OCI-LY7 (cell line): ENCODE results near the gene SLC25A10. TPM values are rescaled to one million over a fixed set of nuclear protein-coding genes. Genes with fewer than 3 reads are reported as not detected.

Experiments
- BruUV-seq: library from RNA; stranded (reverse); fragments of 400-500 nt; replicated peaks from 2 replicates; lab custom pipeline; 2021; lab: Mats Ljungman, UMichigan
- CTCF ChIA-PET: fragments of 300-600 bp; sonication (Branson Sonifier 250); formaldehyde crosslinking; loops from one replicate; lab custom pipeline; 2022; ENCODE audit warnings: antibody characterized with exemption; ENCODE audit not compliant: unreplicated experiment; lab: Charles Lee
- POLR2A ChIA-PET: fragments of 300-600 bp; sonication (Branson Sonifier 250); formaldehyde crosslinking; loops from one replicate; lab custom pipeline; 2022; ENCODE audit warnings: antibody characterized with exemption; lab: Charles Lee
- DNase-seq: peaks from one replicate; pipeline ENCODE4 v3.0.0-alpha.2; 2015; ENCODE audit warnings: low spot score
- H2AFZ ChIP-seq: fragments of 200-600 bp; sonication (generic), shearing (Covaris generic); 2 replicates; pipeline ENCODE4 v1.6.1; 2014; ENCODE audit warnings: mild to moderate bottlenecking, antibody characterized with exemption, low read length, moderate library complexity
- H3K27ac ChIP-seq: fragments of 200-600 bp; sonication (generic); 2 replicates; pipeline ENCODE4 v1.5.1; 2014; ENCODE audit warnings: mixed run types, low read depth, mild to moderate bottlenecking, moderate library complexity, low read length, inconsistent platforms; ENCODE audit not compliant: poor library complexity, severe bottlenecking
- H3K36me3 ChIP-seq: fragments of 200-600 bp; sonication (generic); 2 replicates; pipeline ENCODE4 v1.6.1; 2014; ENCODE audit warnings: mild to moderate bottlenecking, antibody characterized with exemption, low read length, moderate library complexity, mixed read lengths; ENCODE audit not compliant: insufficient read depth
- H3K4me1 ChIP-seq: fragments of 200-600 bp; sonication (generic); 2 replicates; pipeline ENCODE4 v1.5.1; 2014; ENCODE audit warnings: mild to moderate bottlenecking, low read length; ENCODE audit not compliant: insufficient read depth, poor library complexity, severe bottlenecking
- H3K4me2 ChIP-seq: fragments of 200-600 bp; sonication (generic); 2 replicates; pipeline ENCODE4 v1.6.1; 2014; ENCODE audit warnings: mild to moderate bottlenecking, low read length
- H3K4me3 ChIP-seq: fragments of 200-600 bp; sonication (generic); 2 replicates; pipeline ENCODE4 v1.5.1; 2014; ENCODE audit warnings: mild to moderate bottlenecking, low read depth, low read length; ENCODE audit not compliant: poor library complexity, severe bottlenecking
- H3K79me2 ChIP-seq: fragments of 200-600 bp; sonication (generic); 2 replicates; pipeline ENCODE4 v1.6.1; 2016; ENCODE audit warnings: low read depth, mild to moderate bottlenecking, low read length, moderate library complexity, mixed read lengths; ENCODE audit not compliant: insufficient read depth
- H3K9me2 ChIP-seq: fragments of 200-600 bp; sonication (generic); 2 replicates; pipeline ENCODE4 v1.6.1; 2016; ENCODE audit warnings: mild to moderate bottlenecking, low read length, mixed read lengths; ENCODE audit not compliant: insufficient read depth
- H3K9me3 ChIP-seq: fragments of 200-600 bp; sonication (generic); 2 replicates; pipeline ENCODE4 v1.6.1; 2014; ENCODE audit warnings: mild to moderate bottlenecking, mixed run types, low read length, mixed read lengths
- H4K20me1 ChIP-seq: fragments of 200-600 bp; sonication (generic); 2 replicates; pipeline ENCODE4 v1.6.1; 2014; ENCODE audit warnings: mild to moderate bottlenecking, antibody characterized with exemption, low read length, moderate library complexity, mixed read lengths; ENCODE audit not compliant: insufficient read depth
- EZH2phosphoT487 ChIP-seq: fragments of 200-600 bp; sonication (generic); IDR thresholded peaks from 2 replicates; pipeline ENCODE4 v1.6.1; 2018; ENCODE audit warnings: low read depth, borderline replicate concordance, mild to moderate bottlenecking, mixed run types, antibody characterized with exemption, low read length, moderate library complexity, mixed read lengths
- intact Hi-C: fragments of 100-400 bp; cut with micrococcal nuclease; formaldehyde crosslinking; loops from one replicate; pipeline ENCODE4 v1.10.0; 2022; ENCODE audit not compliant: unreplicated experiment
- total RNA-seq, 2 experiments: library from RNA; depleted of rRNA in 1 of 2; stranded (reverse); fragments of >200 nt in 1 of 2; shearing (Covaris generic) in 1 of 2; gene quantifications; 2 replicates each; pipeline ENCODE4 v1.2.3, GENCODE V29; 2014 to 2022
- TF ChIP-seq, protein P1 (sequence below): fragments of 200-600 bp; sonication (generic); conservative IDR thresholded peaks from 2 replicates; pipeline ENCODE4 v1.5.1; 2014; ENCODE audit warnings: mild to moderate bottlenecking, antibody characterized with exemption, low read length, moderate library complexity, mixed read lengths

The SLC25A10 gene
- total RNA-seq, 2 experiments from 2014 or later = 45.6 to 46.9 TPM

DNA sequence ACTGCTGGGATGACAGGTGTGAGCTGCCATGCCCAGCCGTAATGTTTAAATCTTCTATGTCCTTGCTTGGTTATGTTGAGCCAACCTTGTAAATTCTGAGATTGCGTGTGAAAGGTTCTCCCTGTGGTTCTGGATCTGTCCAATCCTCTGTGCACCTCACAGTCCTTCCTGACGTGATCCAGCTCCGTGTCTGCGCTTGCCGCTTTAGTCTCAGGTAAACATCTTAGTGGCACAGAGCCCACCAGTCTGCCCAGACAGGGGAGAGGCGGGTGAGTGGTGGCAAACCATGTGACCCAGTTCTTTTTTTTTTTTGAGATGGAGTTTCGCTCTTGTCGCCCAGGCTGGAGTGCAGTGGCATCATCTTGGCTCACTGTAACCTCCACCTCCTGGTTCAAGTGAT, 13.9 kb downstream of the SLC25A10 start:
- peaks cover 7% of the 10 kb centered on the region for H3K4me1 ChIP-seq
- no peak for DNase-seq
- H3K36me3 ChIP-seq = no peaks in the 10 kb centered on the region
- H3K9me2 ChIP-seq = no peaks in the 10 kb centered on the region
- no peak overlapping the region for H3K4me2 ChIP-seq
- H2AFZ ChIP-seq = no peak overlapping the region
- POLR2A ChIA-PET = no interaction called here
- TF ChIP-seq EZH2phosphoT487 = no peak
- TF ChIP-seq, protein P1, sequence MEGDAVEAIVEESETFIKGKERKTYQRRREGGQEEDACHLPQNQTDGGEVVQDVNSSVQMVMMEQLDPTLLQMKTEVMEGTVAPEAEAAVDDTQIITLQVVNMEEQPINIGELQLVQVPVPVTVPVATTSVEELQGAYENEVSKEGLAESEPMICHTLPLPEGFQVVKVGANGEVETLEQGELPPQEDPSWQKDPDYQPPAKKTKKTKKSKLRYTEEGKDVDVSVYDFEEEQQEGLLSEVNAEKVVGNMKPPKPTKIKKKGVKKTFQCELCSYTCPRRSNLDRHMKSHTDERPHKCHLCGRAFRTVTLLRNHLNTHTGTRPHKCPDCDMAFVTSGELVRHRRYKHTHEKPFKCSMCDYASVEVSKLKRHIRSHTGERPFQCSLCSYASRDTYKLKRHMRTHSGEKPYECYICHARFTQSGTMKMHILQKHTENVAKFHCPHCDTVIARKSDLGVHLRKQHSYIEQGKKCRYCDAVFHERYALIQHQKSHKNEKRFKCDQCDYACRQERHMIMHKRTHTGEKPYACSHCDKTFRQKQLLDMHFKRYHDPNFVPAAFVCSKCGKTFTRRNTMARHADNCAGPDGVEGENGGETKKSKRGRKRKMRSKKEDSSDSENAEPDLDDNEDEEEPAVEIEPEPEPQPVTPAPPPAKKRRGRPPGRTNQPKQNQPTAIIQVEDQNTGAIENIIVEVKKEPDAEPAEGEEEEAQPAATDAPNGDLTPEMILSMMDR = no peak
- H4K20me1 ChIP-seq = no peaks in the 10 kb centered on the region
- H3K79me2 ChIP-seq = no peaks in the 10 kb centered on the region
- no TSS peak for BruUV-seq
- no peak overlapping the region for H3K4me3 ChIP-seq
- H3K27ac ChIP-seq = no peak overlapping the region
- intact Hi-C loops = no loop called here
- CTCF ChIA-PET = no interaction called here
- H3K9me3 ChIP-seq = no peaks in the 10 kb centered on the region

DNA sequence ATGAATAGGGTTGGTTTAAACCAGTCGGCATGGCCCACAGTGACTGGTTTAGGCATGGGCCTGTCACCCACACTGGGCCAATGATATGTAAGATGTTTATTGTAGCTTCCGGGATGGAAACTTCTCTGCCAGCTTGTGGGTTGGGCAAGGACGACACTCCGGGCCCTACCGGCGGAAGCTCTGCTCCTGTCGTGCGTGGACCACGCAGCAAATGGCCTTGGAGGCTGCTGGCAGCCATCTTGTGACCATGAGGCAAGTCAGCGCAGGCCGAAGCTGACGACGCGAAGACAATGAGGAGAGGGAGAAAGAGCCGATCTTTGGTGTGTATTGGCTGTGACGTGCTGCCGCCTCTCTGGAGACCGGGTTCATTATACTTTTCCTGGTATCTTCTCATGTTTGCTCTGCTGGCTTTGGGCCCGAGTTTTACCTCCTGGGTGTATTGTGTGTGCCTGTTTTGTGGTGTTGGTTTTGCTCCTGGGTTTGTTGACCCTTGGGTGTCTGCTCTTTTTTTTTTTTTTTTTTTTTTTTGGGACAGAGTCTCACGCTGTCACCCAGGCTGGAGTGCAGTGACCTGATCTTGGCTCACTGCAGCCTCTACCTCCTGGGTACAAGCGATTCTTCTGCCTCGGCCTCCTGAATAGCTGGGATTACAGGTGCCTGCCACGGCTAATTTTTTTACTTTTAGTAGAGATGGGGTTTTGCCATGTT, 15.4 kb downstream of the SLC25A10 start:
- BruUV-seq = no TSS peak
- Histone ChIP-seq H3K9me3 (no peaks in the 10 kb centered on the region), H3K4me1 (peaks cover 7% of the 10 kb centered on the region), H4K20me1 (no peaks in the 10 kb centered on the region), H3K4me3 (no peak overlapping the region), H3K4me2 (no peak overlapping the region), H3K27ac (no peak overlapping the region), H3K79me2 (no peaks in the 10 kb centered on the region), H3K36me3 (no peaks in the 10 kb centered on the region), H3K9me2 (no peaks in the 10 kb centered on the region), H2AFZ (no peak overlapping the region)
- ChIA-PET CTCF (no interaction called here), POLR2A (interaction anchor here (1.1 kb wide), 1 partner anchor 127 kb away, joined by 4 read pairs; no protein-coding TSS in a partner anchor)
- no peak for TF ChIP-seq EZH2phosphoT487
- TF ChIP-seq, protein P1 = no peak
- DNase-seq = no peak
- intact Hi-C loops = no loop called here
